Breast epithelium (tissue), 3 donors: ENCODE measurements around the gene GLRA1.

ENCODE experiments used
- CTCF ChIP-seq, 3 donors: fragments of 450-650 bp; IDR thresholded peaks; one replicate each; pipeline ENCODE4 v1.5.1; 2016 to 2017; ENCODE audit warnings: antibody characterized with exemption in 3 of 3, mild to moderate bottlenecking in 3 of 3, moderate library complexity in 3 of 3
- POLR2A ChIP-seq: fragments of 450-650 bp; IDR thresholded peaks from one replicate; pipeline ENCODE4 v1.6.1; 2016; ENCODE audit warnings: antibody characterized with exemption, mild to moderate bottlenecking, moderate library complexity
- POLR2AphosphoS5 ChIP-seq, 3 donors: sonication (generic); formaldehyde crosslinking; IDR thresholded peaks; one replicate each; pipeline ENCODE4 v1.6.1; 2017; ENCODE audit warnings: antibody characterized with exemption in 3 of 3

DNA sequence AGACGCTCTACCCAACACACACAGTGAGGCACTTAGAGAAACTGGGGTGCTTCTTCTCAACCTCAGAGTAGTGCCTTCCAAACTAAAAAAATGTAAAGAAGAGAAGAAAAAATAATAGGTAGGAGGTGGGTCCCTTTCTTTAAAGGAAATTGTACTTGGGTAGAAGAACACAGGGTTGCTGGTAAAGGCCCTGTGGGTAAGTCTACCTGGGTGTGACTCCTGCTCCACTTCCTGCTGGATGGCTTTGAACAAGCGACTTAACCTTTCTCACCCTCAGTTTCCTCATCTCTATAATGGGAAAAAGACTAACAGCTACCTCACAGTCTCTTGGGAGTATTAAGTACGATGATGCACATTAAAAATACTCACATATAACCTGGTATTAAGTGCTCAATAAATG lies 32.1 kb upstream of the GLRA1 start:
- TF ChIP-seq POLR2A = no peak
- no peak for TF ChIP-seq POLR2AphosphoS5 (IDR thresholded peaks at IDR 0.05)
- TF ChIP-seq CTCF (IDR thresholded peaks at IDR 0.05) = no peak
